ENCODE data around the gene AFAP1L2. TPM values are rescaled to one million over a fixed set of nuclear protein-coding genes. Genes with fewer than 3 reads are reported as not detected.

Gene AFAP1L2
- total RNA-seq, 2 donors from 2014 or later, result 16.1 to 34.1 TPM

DNA sequence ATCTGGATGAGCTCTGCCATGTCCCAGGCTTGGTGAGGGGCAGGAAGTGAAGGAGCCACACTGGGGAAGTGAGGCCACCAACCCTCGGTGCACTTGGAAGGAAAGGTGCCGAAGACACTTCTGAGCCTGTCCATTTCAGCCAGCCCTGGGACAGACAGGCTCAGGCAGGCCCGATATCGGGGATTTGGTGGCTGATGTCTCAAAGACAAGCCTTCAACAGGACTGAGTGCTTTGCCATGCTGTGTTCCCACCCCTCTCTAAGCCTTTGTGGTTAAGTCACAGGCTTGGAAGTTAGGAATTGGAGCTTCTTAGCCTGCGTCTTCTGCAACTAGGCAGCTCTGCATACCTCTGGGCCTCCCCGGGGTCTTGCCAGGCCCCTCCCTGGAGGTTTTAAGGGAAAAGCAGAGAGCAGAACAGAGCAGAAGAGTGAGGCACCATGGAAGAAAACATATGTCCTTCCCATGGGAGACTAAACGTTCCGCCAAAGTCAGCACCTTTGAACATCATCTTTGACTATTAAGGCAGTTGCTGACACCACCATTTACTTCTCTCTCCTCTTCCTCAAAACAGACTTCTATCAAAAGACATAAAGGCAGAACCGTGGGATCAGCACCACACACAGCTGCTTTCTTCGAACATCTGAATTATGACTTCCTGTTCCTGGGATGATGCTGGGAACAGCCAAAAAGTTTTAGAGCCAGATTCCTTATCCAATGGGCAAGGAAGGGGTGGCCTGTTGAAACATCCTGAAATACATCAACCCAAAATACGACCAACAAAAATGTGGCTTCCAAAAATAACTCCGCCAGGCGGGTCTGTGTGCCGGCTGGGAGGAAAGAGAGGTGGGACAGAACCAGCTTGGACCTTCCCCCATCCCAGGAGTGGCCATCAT lies 71.8 kb downstream of the AFAP1L2 start:
- H3K27ac ChIP-seq, result no peak overlapping the region
- H3K4me1 ChIP-seq (replicated peaks), result peaks cover 11% of the 10 kb centered on the region

DNA sequence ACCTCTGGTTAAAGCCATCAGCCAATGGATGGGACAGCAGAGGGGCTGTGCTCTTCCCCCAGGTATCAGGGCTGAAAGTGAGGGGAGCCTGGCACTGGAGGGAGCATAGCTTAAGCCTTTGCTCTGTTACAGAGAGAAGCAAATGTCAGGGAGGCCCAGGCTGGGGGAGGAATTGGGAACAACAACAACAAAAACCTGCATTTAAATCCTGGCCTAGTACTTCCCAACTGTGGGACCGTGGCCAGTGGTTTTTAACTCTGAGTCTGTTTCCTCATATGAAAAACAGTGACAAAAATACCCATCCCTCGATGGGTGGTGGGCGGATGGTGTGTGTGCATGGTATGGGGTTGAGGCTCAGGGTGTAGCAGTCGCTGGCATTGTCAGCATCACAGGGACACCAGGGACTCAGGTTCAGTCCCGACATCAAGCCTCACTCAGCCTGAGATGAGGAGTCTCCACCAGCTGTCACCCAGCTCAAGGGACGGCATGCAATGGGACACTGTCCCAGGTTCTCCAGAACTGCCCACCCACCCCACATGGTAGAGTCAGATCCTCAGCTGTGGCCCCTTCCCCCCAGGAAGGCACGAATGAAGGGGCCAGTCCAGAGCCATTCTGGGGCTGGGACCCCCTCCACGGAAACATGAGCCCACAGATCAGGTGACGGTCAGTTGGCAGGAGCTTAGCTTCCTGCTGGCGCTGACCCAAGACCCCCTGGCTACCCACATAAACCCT lies 74.5 kb downstream of the AFAP1L2 start:
- Histone ChIP-seq H3K4me3 (no peak overlapping the region), H3K9me3 (no peaks in the 10 kb centered on the region), H3K27me3 (replicated peaks; ENCODE audit: insufficient read depth) (no peaks in the 10 kb centered on the region), H3K4me1 (replicated peaks) (peaks cover 16% of the 10 kb centered on the region), H3K36me3 (no peaks in the 10 kb centered on the region), H3K27ac (peak overlapping the region; percentile 40 to 52)
- no peak for DNase-seq (ENCODE audit: low spot score)
- WGBS, result 62% methylated on average over 10 of the region's 10 CpGs
- intact Hi-C loops (cut with DNase I), result no loop called here
- TF ChIP-seq POLR2AphosphoS5 (IDR thresholded peaks at IDR 0.05), result no peak
- TF ChIP-seq, protein P1, sequence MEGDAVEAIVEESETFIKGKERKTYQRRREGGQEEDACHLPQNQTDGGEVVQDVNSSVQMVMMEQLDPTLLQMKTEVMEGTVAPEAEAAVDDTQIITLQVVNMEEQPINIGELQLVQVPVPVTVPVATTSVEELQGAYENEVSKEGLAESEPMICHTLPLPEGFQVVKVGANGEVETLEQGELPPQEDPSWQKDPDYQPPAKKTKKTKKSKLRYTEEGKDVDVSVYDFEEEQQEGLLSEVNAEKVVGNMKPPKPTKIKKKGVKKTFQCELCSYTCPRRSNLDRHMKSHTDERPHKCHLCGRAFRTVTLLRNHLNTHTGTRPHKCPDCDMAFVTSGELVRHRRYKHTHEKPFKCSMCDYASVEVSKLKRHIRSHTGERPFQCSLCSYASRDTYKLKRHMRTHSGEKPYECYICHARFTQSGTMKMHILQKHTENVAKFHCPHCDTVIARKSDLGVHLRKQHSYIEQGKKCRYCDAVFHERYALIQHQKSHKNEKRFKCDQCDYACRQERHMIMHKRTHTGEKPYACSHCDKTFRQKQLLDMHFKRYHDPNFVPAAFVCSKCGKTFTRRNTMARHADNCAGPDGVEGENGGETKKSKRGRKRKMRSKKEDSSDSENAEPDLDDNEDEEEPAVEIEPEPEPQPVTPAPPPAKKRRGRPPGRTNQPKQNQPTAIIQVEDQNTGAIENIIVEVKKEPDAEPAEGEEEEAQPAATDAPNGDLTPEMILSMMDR (IDR thresholded peaks at IDR 0.05), result no peak
- no peak for TF ChIP-seq POLR2A (IDR thresholded peaks at IDR 0.05)

More for the DNA sequence above, 71.8 kb downstream of the AFAP1L2 start:
- no peak overlapping the region for H3K4me3 ChIP-seq
- TF ChIP-seq POLR2A (IDR thresholded peaks at IDR 0.05), result no peak
- TF ChIP-seq POLR2AphosphoS5 (IDR thresholded peaks at IDR 0.05), result no peak
- TF ChIP-seq, protein P1 (IDR thresholded peaks at IDR 0.05), result no peak
- no peaks in the 10 kb centered on the region for H3K9me3 ChIP-seq
- H3K36me3 ChIP-seq, result no peaks in the 10 kb centered on the region
- 35% methylated on average over 14 of the region's 14 CpGs for WGBS
- H3K27me3 ChIP-seq (replicated peaks; ENCODE audit: insufficient read depth), result no peaks in the 10 kb centered on the region
- intact Hi-C loops (cut with DNase I), result no loop called here
- no peak for DNase-seq (ENCODE audit: low spot score)

DNA sequence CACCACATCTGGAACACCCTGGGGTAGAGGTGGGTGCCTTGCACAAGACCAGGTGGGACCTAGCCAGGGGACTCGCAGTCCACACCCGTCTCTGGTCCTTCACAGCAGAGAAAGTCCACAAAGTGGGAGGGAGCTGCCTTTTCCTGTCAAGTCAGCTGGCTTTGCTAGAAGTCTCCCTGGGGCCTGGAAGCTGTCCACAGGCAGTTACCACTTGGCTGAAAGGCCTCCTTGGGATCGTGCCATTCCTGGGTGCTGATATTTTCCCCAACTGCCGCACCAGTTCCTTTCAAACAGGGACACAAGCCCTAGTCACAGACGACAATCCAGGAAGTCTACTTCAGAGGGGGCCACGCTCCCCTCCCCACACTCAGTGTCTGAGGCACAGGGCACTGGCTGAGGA lies 75.4 kb downstream of the AFAP1L2 start:
- TF ChIP-seq, protein P1 (IDR thresholded peaks at IDR 0.05), result no peak
- TF ChIP-seq POLR2A (IDR thresholded peaks at IDR 0.05), result no peak
- peak; percentile 70 for TF ChIP-seq POLR2AphosphoS5 (IDR thresholded peaks at IDR 0.05)
- Histone ChIP-seq H3K27ac (peak overlapping the region; percentile 40 to 52), H3K4me3 (no peak overlapping the region), H3K4me1 (replicated peaks) (peaks cover 16% of the 10 kb centered on the region), H3K36me3 (no peaks in the 10 kb centered on the region), H3K27me3 (replicated peaks; ENCODE audit: insufficient read depth) (no peaks in the 10 kb centered on the region), H3K9me3 (no peaks in the 10 kb centered on the region)
- DNase-seq (ENCODE audit: low spot score), result peak; percentile 66
- intact Hi-C loops (cut with DNase I), result no loop called here
- WGBS, result 11% methylated on average over 3 of the region's 6 CpGs

DNA sequence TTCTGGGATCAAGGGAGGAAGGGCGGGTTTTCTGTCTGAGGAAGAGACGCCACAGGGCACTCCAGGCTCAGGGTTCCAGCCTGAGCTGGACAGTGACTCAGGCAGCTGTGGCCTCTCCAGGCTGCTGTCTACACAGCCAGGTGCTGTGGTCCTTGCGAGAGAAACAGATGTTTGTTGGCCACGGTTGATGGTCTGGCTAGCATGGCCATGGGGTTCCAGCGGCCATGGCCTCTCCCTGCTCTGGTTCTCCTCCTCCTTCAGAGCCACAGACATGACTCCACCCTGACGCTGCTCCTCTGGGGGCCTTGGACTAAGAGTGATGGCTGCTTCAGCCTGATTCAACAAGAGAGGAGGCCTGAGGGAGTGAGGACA lies 75.9 kb downstream of the AFAP1L2 start:
- no peaks in the 10 kb centered on the region for H3K36me3 ChIP-seq
- TF ChIP-seq POLR2AphosphoS5 (IDR thresholded peaks at IDR 0.05) (no peak), POLR2A (IDR thresholded peaks at IDR 0.05) (no peak)
- TF ChIP-seq, protein P1 (IDR thresholded peaks at IDR 0.05), result no peak
- peaks cover 16% of the 10 kb centered on the region for H3K4me1 ChIP-seq (replicated peaks)
- H3K4me3 ChIP-seq, result no peak overlapping the region
- DNase-seq (ENCODE audit: low spot score), result no peak
- intact Hi-C loops (cut with DNase I), result no loop called here
- H3K9me3 ChIP-seq, result no peaks in the 10 kb centered on the region
- H3K27ac ChIP-seq, result peak overlapping the region; percentile 19 to 52
- no peaks in the 10 kb centered on the region for H3K27me3 ChIP-seq (replicated peaks; ENCODE audit: insufficient read depth)
- 85% methylated on average over 5 of the region's 6 CpGs for WGBS

Measured in prostate gland (tissue), 2 donors.